ENCODE data around the gene TMEM87A.

- TF ChIP-seq EZH2phosphoT487 (IDR thresholded peaks at IDR 0.05; ENCODE audit: insufficient read depth, low read depth) (no peak), EZH2 (IDR thresholded peaks at IDR 0.05; ENCODE audit: insufficient read depth, poor library complexity, severe bottlenecking) (no peak)
Measured at GRCh38 chr15:42274702-42274989, 1.4 kb upstream of the TMEM87A start.

All from GM23248 (cell line).